Neuronal stem cell (in vitro differentiated cells): Measurements from ENCODE around the gene BCO2.

Source experiments
- DNase-seq: peaks from one replicate; pipeline ENCODE4 v3.0.0-alpha.2; 2013; ENCODE audit warnings: low spot score
- H2AFZ ChIP-seq: one replicate; pipeline ENCODE4 v1.6.1; 2013; ENCODE audit warnings: mild to moderate bottlenecking, low read length, inconsistent platforms
- H2AK5ac ChIP-seq: 2 replicates; pipeline ENCODE4 v1.6.1; 2013; ENCODE audit warnings: low read depth, mild to moderate bottlenecking, inconsistent platforms, low read length, moderate library complexity, mixed read lengths
- H2BK120ac ChIP-seq: 2 replicates; pipeline ENCODE4 v1.6.1; 2013; ENCODE audit warnings: low read depth, mild to moderate bottlenecking, inconsistent platforms, low read length, moderate library complexity, mixed read lengths
- H2BK12ac ChIP-seq: one replicate; pipeline ENCODE4 v1.6.1; 2013; ENCODE audit warnings: low read length, inconsistent platforms
- H2BK15ac ChIP-seq: 2 replicates; pipeline ENCODE4 v1.6.1; 2013; ENCODE audit warnings: mild to moderate bottlenecking, low read length, inconsistent platforms, mixed read lengths
- H2BK5ac ChIP-seq: one replicate; pipeline ENCODE4 v1.6.1; 2013; ENCODE audit warnings: inconsistent platforms, mild to moderate bottlenecking, low read length, moderate library complexity
- H3K14ac ChIP-seq: one replicate; pipeline ENCODE4 v1.6.1; 2013; ENCODE audit warnings: low read length, inconsistent platforms
- H3K18ac ChIP-seq: 2 replicates; pipeline ENCODE4 v1.6.1; 2013; ENCODE audit warnings: low read length, inconsistent platforms
- H3K23ac ChIP-seq: 2 replicates; pipeline ENCODE4 v1.6.1; 2013; ENCODE audit warnings: low read depth, mild to moderate bottlenecking, mixed read lengths, low read length, inconsistent platforms; ENCODE audit not compliant: poor library complexity
- H3K27ac ChIP-seq: replicated peaks from 3 replicates; pipeline ENCODE4 v1.5.1; 2013; ENCODE audit warnings: low read length, inconsistent platforms
- H3K27me3 ChIP-seq, 3 experiments: 2 replicates each; pipeline ENCODE4 v1.6.1; 2013; ENCODE audit warnings: low read length in 3 of 3, mild to moderate bottlenecking in 2 of 3, inconsistent platforms in 1 of 3, low read depth in 1 of 3, mixed read lengths in 1 of 3, moderate library complexity in 1 of 3; ENCODE audit not compliant: control insufficient read depth in 3 of 3, insufficient read depth in 3 of 3
- H3K36me3 ChIP-seq, 2 donors: replicated peaks in 1 of 2; 2 replicates each; pipeline ENCODE4 v1.6.1; 2013; ENCODE audit warnings: low read length in 2 of 2; ENCODE audit not compliant: control insufficient read depth in 2 of 2, insufficient read depth in 2 of 2
- H3K4ac ChIP-seq: 2 replicates; pipeline ENCODE4 v1.6.1; 2013; ENCODE audit warnings: inconsistent platforms, mild to moderate bottlenecking, low read length, moderate library complexity
- H3K4me1 ChIP-seq, 2 donors: 1 replicate in 1 of 2; 2 replicates in 1 of 2; pipeline ENCODE4 v1.6.1; 2013; ENCODE audit warnings: low read length in 2 of 2, low read depth in 1 of 2; ENCODE audit not compliant: control insufficient read depth in 2 of 2, insufficient read depth in 1 of 2
- H3K4me2 ChIP-seq: one replicate; pipeline ENCODE4 v1.6.1; 2013; ENCODE audit warnings: mild to moderate bottlenecking, low read length, inconsistent platforms; ENCODE audit not compliant: insufficient read depth, poor library complexity, severe bottlenecking
- H3K4me3 ChIP-seq, 2 donors: 2 replicates each; pipeline ENCODE4 v1.5.1; 2013; ENCODE audit warnings: low read length in 2 of 2, mild to moderate bottlenecking in 2 of 2, inconsistent platforms in 1 of 2, moderate library complexity in 1 of 2
- H3K79me1 ChIP-seq: one replicate; pipeline ENCODE4 v1.6.1; 2013; ENCODE audit warnings: low read depth, mild to moderate bottlenecking, inconsistent platforms, low read length, moderate library complexity
- H3K9ac ChIP-seq: one replicate; pipeline ENCODE4 v1.6.1; 2013; ENCODE audit warnings: mild to moderate bottlenecking, low read depth, low read length, inconsistent platforms; ENCODE audit not compliant: poor library complexity
- H3K9me3 ChIP-seq, 2 donors: replicated peaks in 1 of 2; 2 replicates each; pipeline versions ENCODE3 to v1.6.1; 2013; ENCODE audit warnings: low read length in 2 of 2, mild to moderate bottlenecking in 2 of 2, inconsistent platforms in 1 of 2, low read depth in 1 of 2, mixed read lengths in 1 of 2, moderate library complexity in 1 of 2; ENCODE audit not compliant: control insufficient read depth in 2 of 2, insufficient read depth in 1 of 2
- H4K8ac ChIP-seq: one replicate; pipeline ENCODE4 v1.6.1; 2013; ENCODE audit warnings: low read depth, mild to moderate bottlenecking, inconsistent platforms, low read length, moderate library complexity
- H4K91ac ChIP-seq: one replicate; pipeline ENCODE4 v1.6.1; 2013; ENCODE audit warnings: low read length, low read depth, mild to moderate bottlenecking, inconsistent platforms; ENCODE audit not compliant: poor library complexity
- WGBS, 2 donors: extraction: QIAGEN DNeasy Blood & Tissue Kit; methylation state at CpG; one replicate each; pipeline ENCODE4 v1.1.7; 2013; ENCODE audit warnings: missing lambda C conversion rate in 2 of 2, mixed read lengths in 1 of 2; ENCODE audit not compliant: insufficient read length in 2 of 2, insufficient replicate concordance in 1 of 2; ENCODE audit errors: extremely low coverage in 2 of 2; 5-methylcytosine and 5-hydroxymethylcytosine counted together

Gene BCO2

GRCh38 chr11:112129656-112130055 is 45.7 kb upstream of the BCO2 start:
- no peak overlapping the region for H3K9ac ChIP-seq
- H3K27me3 ChIP-seq: no peaks in the 10 kb centered on the region
- DNase-seq: no peak
- no peak overlapping the region for H4K91ac ChIP-seq
- H3K18ac ChIP-seq: no peak overlapping the region
- no peak overlapping the region for H2BK12ac ChIP-seq
- H3K4me2 ChIP-seq: no peak overlapping the region
- H3K36me3 ChIP-seq: no peaks in the 10 kb centered on the region
- no peak overlapping the region for H4K8ac ChIP-seq
- H3K14ac ChIP-seq: no peak overlapping the region
- H2BK15ac ChIP-seq: no peak overlapping the region
- H3K79me1 ChIP-seq: no peaks in the 10 kb centered on the region
- H2BK120ac ChIP-seq: no peak overlapping the region
- no peak overlapping the region for H3K4ac ChIP-seq
- no peaks in the 10 kb centered on the region for H3K4me1 ChIP-seq
- H3K9me3 ChIP-seq: no peaks in the 10 kb centered on the region
- H2AK5ac ChIP-seq: no peak overlapping the region
- no peak overlapping the region for H2AFZ ChIP-seq
- WGBS, 2 donors: no CpG with 5 or more reads among the region's 5 CpGs
- no peak overlapping the region for H2BK5ac ChIP-seq
- H3K4me3 ChIP-seq: no peak overlapping the region
- no peak overlapping the region for H3K23ac ChIP-seq
- no peak overlapping the region for H3K27ac ChIP-seq

- Histone ChIP-seq H3K27me3 (no peaks in the 10 kb centered on the region), H3K9me3 (no peaks in the 10 kb centered on the region), H2AFZ (no peak overlapping the region), H2BK12ac (no peak overlapping the region), H2AK5ac (no peak overlapping the region), H4K91ac (no peak overlapping the region), H2BK120ac (no peak overlapping the region), H3K27ac (no peak overlapping the region), H3K36me3 (no peaks in the 10 kb centered on the region), H3K79me1 (no peaks in the 10 kb centered on the region), H2BK15ac (no peak overlapping the region), H3K14ac (no peak overlapping the region), H3K9ac (no peak overlapping the region), H2BK5ac (no peak overlapping the region), H3K4me3 (peak overlapping the region in 1 of 2 donors; percentile 58), H3K18ac (no peak overlapping the region), H3K23ac (no peak overlapping the region), H4K8ac (no peak overlapping the region), H3K4me2 (no peak overlapping the region), H3K4me1 (no peaks in the 10 kb centered on the region), H3K4ac (no peak overlapping the region)
- WGBS, 2 donors: no CpG with 5 or more reads among the region's 2 CpGs
- DNase-seq: no peak
Observed at GRCh38 chr11:112132737-112133136, 42.6 kb upstream of the BCO2 start.

DNA sequence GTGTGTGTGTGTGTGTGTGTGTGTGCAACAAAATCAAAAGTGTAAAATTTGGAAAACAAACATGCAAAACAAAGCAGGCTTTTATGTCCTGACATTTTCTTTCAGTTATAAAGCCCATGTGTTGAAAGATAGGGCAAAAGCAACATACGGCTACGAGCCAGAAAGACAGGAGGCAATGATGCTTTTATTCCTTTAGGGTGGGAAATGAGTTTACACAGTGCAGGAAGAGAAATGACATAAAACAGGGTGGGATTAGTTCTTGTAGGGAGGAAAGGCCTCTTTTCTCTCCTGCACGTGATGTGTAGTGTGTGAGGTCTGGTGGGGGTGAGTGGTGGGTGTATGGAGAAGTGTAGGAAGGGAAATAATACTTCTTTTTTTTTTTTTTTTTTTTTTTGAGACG is 40.8 kb upstream of the BCO2 start:
- no peaks in the 10 kb centered on the region for H3K9me3 ChIP-seq
- no peak overlapping the region for H2BK120ac ChIP-seq
- DNase-seq: no peak
- H3K4ac ChIP-seq: no peak overlapping the region
- H2AFZ ChIP-seq: no peak overlapping the region
- H3K79me1 ChIP-seq: no peaks in the 10 kb centered on the region
- no peak overlapping the region for H3K4me2 ChIP-seq
- H4K91ac ChIP-seq: no peak overlapping the region
- no peak overlapping the region for H2BK12ac ChIP-seq
- no peak overlapping the region for H2AK5ac ChIP-seq
- H3K27me3 ChIP-seq: no peaks in the 10 kb centered on the region
- no peak overlapping the region for H3K23ac ChIP-seq
- H3K4me1 ChIP-seq: no peaks in the 10 kb centered on the region
- H3K18ac ChIP-seq: no peak overlapping the region
- no peak overlapping the region for H3K27ac ChIP-seq
- no peak overlapping the region for H2BK15ac ChIP-seq
- H3K36me3 ChIP-seq: no peaks in the 10 kb centered on the region
- no peak overlapping the region for H3K14ac ChIP-seq
- no peak overlapping the region for H4K8ac ChIP-seq
- no peak overlapping the region for H3K4me3 ChIP-seq
- no peak overlapping the region for H3K9ac ChIP-seq
- no CpG with 5 or more reads among the region's 4 CpGs for WGBS, 2 donors
- H2BK5ac ChIP-seq: no peak overlapping the region

- no peak for DNase-seq
- no peak overlapping the region for H3K14ac ChIP-seq
- no peak overlapping the region for H2BK5ac ChIP-seq
- no peak overlapping the region for H3K4ac ChIP-seq
- H3K4me3 ChIP-seq: no peak overlapping the region
- H3K4me2 ChIP-seq: no peak overlapping the region
- H2AK5ac ChIP-seq: no peak overlapping the region
- H3K4me1 ChIP-seq: no peaks in the 10 kb centered on the region
- H2AFZ ChIP-seq: no peak overlapping the region
- no peak overlapping the region for H3K18ac ChIP-seq
- H4K91ac ChIP-seq: no peak overlapping the region
- WGBS, 2 donors: no CpG with 5 or more reads among the region's 3 CpGs
- H2BK12ac ChIP-seq: no peak overlapping the region
- no peak overlapping the region for H2BK120ac ChIP-seq
- H4K8ac ChIP-seq: no peak overlapping the region
- H3K79me1 ChIP-seq: no peaks in the 10 kb centered on the region
- no peak overlapping the region for H3K23ac ChIP-seq
- H3K36me3 ChIP-seq: no peaks in the 10 kb centered on the region
- H2BK15ac ChIP-seq: no peak overlapping the region
- no peak overlapping the region for H3K9ac ChIP-seq
- H3K27me3 ChIP-seq: no peaks in the 10 kb centered on the region
- H3K9me3 ChIP-seq: no peaks in the 10 kb centered on the region
- no peak overlapping the region for H3K27ac ChIP-seq
Observed at GRCh38 chr11:112143597-112143996, 31.7 kb upstream of the BCO2 start.
